Measurements from ENCODE around the gene ADCYAP1. TPM values are rescaled to one million over a fixed set of nuclear protein-coding genes. Genes with fewer than 3 reads are reported as not detected.

ADCYAP1 gene
- total RNA-seq, 1 donor from 2014 or later, result not detected

- H3K4me3 Mint-ChIP-seq (ENCODE audit: unreplicated experiment), result no peak overlapping the region
- H3K36me3 ChIP-seq (ENCODE audit: insufficient read depth, low read length), result no peaks in the 10 kb centered on the region
- no peaks in the 10 kb centered on the region for H3K9me3 Mint-ChIP-seq (ENCODE audit: unreplicated experiment)
- peaks cover 6% of the 10 kb centered on the region for H3K27me3 Mint-ChIP-seq (ENCODE audit: low read depth, unreplicated experiment)
- peaks cover under 1% of the 10 kb centered on the region for H3K27me3 ChIP-seq (ENCODE audit: insufficient read depth, low read length)
- FAIRE-seq (no peak), DNase-seq (ENCODE audit: low read depth) (no peak)
- no peak overlapping the region for H2AFZ ChIP-seq (ENCODE audit: low read depth, low read length)
- H4K20me1 ChIP-seq (ENCODE audit: insufficient read depth, low read length), result no peaks in the 10 kb centered on the region
- no peak for TF ChIP-seq EZH2 (IDR thresholded peaks at IDR 0.05; ENCODE audit: insufficient read depth, low read length)
- no peak for TF ChIP-seq CTCF (IDR thresholded peaks at IDR 0.05; ENCODE audit: insufficient read depth, low read depth, low read length)
- no peak overlapping the region for H3K9ac ChIP-seq (ENCODE audit: low read length)
- no peaks in the 10 kb centered on the region for H3K79me2 ChIP-seq (ENCODE audit: insufficient read depth, low read length)
- no peak overlapping the region for H3K4me3 ChIP-seq (ENCODE audit: insufficient read depth, low read depth, low read length)
- peaks cover 8% of the 10 kb centered on the region for H3K4me1 Mint-ChIP-seq (ENCODE audit: low read depth, unreplicated experiment)
- no peak overlapping the region for H3K27ac Mint-ChIP-seq (ENCODE audit: unreplicated experiment)
- H3K9me3 ChIP-seq (ENCODE audit: insufficient read depth, low read depth, low read length), result no peaks in the 10 kb centered on the region
- H3K4me1 ChIP-seq (ENCODE audit: insufficient read depth, low read length), result no peaks in the 10 kb centered on the region
- H3K4me2 ChIP-seq (ENCODE audit: low read length), result no peak overlapping the region
- no peak overlapping the region for H3K27ac ChIP-seq (ENCODE audit: low read depth, low read length)
- no peaks in the 10 kb centered on the region for H3K36me3 Mint-ChIP-seq (ENCODE audit: low read depth, unreplicated experiment)
Measured at GRCh38 chr18:934518-935133, 30.0 kb downstream of the ADCYAP1 start.

GRCh38 chr18:936941-937340 is 32.3 kb downstream of the ADCYAP1 start:
- FAIRE-seq (no peak), DNase-seq (ENCODE audit: low read depth) (no peak)
- H3K4me3 Mint-ChIP-seq (ENCODE audit: unreplicated experiment), result no peak overlapping the region
- H3K4me1 ChIP-seq (ENCODE audit: insufficient read depth, low read length), result no peaks in the 10 kb centered on the region
- H3K36me3 Mint-ChIP-seq (ENCODE audit: low read depth, unreplicated experiment), result no peaks in the 10 kb centered on the region
- no peaks in the 10 kb centered on the region for H3K9me3 Mint-ChIP-seq (ENCODE audit: unreplicated experiment)
- no peaks in the 10 kb centered on the region for H3K9me3 ChIP-seq (ENCODE audit: insufficient read depth, low read depth, low read length)
- no peaks in the 10 kb centered on the region for H4K20me1 ChIP-seq (ENCODE audit: insufficient read depth, low read length)
- no peaks in the 10 kb centered on the region for H3K79me2 ChIP-seq (ENCODE audit: insufficient read depth, low read length)
- H3K4me2 ChIP-seq (ENCODE audit: low read length), result no peak overlapping the region
- no peak overlapping the region for H3K4me3 ChIP-seq (ENCODE audit: insufficient read depth, low read depth, low read length)
- H3K36me3 ChIP-seq (ENCODE audit: insufficient read depth, low read length), result no peaks in the 10 kb centered on the region
- H3K27ac ChIP-seq (ENCODE audit: low read depth, low read length), result no peak overlapping the region
- no peaks in the 10 kb centered on the region for H3K27me3 ChIP-seq (ENCODE audit: insufficient read depth, low read length)
- no peak overlapping the region for H2AFZ ChIP-seq (ENCODE audit: low read depth, low read length)
- H3K27ac Mint-ChIP-seq (ENCODE audit: unreplicated experiment), result no peak overlapping the region
- H3K4me1 Mint-ChIP-seq (ENCODE audit: low read depth, unreplicated experiment), result peaks cover 13% of the 10 kb centered on the region
- peaks cover 10% of the 10 kb centered on the region for H3K27me3 Mint-ChIP-seq (ENCODE audit: low read depth, unreplicated experiment)
- H3K9ac ChIP-seq (ENCODE audit: low read length), result no peak overlapping the region
- TF ChIP-seq EZH2 (IDR thresholded peaks at IDR 0.05; ENCODE audit: insufficient read depth, low read length) (no peak), CTCF (IDR thresholded peaks at IDR 0.05; ENCODE audit: insufficient read depth, low read depth, low read length) (no peak)

- H4K20me1 ChIP-seq (ENCODE audit: insufficient read depth, low read length), result no peaks in the 10 kb centered on the region
- H3K27me3 Mint-ChIP-seq (ENCODE audit: low read depth, unreplicated experiment), result peaks cover 5% of the 10 kb centered on the region
- no peaks in the 10 kb centered on the region for H3K79me2 ChIP-seq (ENCODE audit: insufficient read depth, low read length)
- no peaks in the 10 kb centered on the region for H3K4me1 ChIP-seq (ENCODE audit: insufficient read depth, low read length)
- H3K27ac Mint-ChIP-seq (ENCODE audit: unreplicated experiment), result peak overlapping the region; percentile 75
- no peak overlapping the region for H3K4me3 ChIP-seq (ENCODE audit: insufficient read depth, low read depth, low read length)
- no peak overlapping the region for H3K27ac ChIP-seq (ENCODE audit: low read depth, low read length)
- TF ChIP-seq CTCF (IDR thresholded peaks at IDR 0.05; ENCODE audit: insufficient read depth, low read depth, low read length) (no peak), EZH2 (IDR thresholded peaks at IDR 0.05; ENCODE audit: insufficient read depth, low read length) (no peak)
- no peaks in the 10 kb centered on the region for H3K27me3 ChIP-seq (ENCODE audit: insufficient read depth, low read length)
- no peaks in the 10 kb centered on the region for H3K9me3 Mint-ChIP-seq (ENCODE audit: unreplicated experiment)
- no peaks in the 10 kb centered on the region for H3K36me3 Mint-ChIP-seq (ENCODE audit: low read depth, unreplicated experiment)
- no peak overlapping the region for H3K4me3 Mint-ChIP-seq (ENCODE audit: unreplicated experiment)
- DNase-seq (ENCODE audit: low read depth) (peak; percentile 50), FAIRE-seq (no peak)
- H3K36me3 ChIP-seq (ENCODE audit: insufficient read depth, low read length), result no peaks in the 10 kb centered on the region
- H3K9me3 ChIP-seq (ENCODE audit: insufficient read depth, low read depth, low read length), result no peaks in the 10 kb centered on the region
- no peak overlapping the region for H3K9ac ChIP-seq (ENCODE audit: low read length)
- H3K4me2 ChIP-seq (ENCODE audit: low read length), result no peak overlapping the region
- no peak overlapping the region for H2AFZ ChIP-seq (ENCODE audit: low read depth, low read length)
- peaks cover 13% of the 10 kb centered on the region for H3K4me1 Mint-ChIP-seq (ENCODE audit: low read depth, unreplicated experiment)
Measured at GRCh38 chr18:939166-939565, 34.5 kb downstream of the ADCYAP1 start.

All from astrocyte (in vitro differentiated cells and primary cell).